HEK293 (cell line): ENCODE measurements around the gene IMPACT.

Source experiments
- CTCF ChIA-PET: fragments of 350-600 bp; formaldehyde crosslinking; extraction: SDS; loops from one replicate; lab custom pipeline; 2021; ENCODE audit warnings: antibody characterized with exemption; lab: Yijun Ruan, JAX
- POLR2A ChIA-PET: fragments of 300-600 bp; formaldehyde crosslinking; extraction: SDS; loops from one replicate; lab custom pipeline; 2020; ENCODE audit warnings: antibody characterized with exemption, inconsistent platforms; lab: Yijun Ruan, JAX
- H3K27ac ChIP-seq: fragments of 200-500 bp; sonication (Bioruptor generic); 2 replicates; pipeline ENCODE4 v1.5.1; 2014; ENCODE audit warnings: low read depth, low read length, control low read depth, inconsistent platforms; ENCODE audit errors: extremely low read depth
- H3K36me3 ChIP-seq, 2 experiments: fragments of 200-500 bp in 1 of 2; sonication (Bioruptor generic) in 1 of 2; 1 replicate in 1 of 2; 2 replicates in 1 of 2; pipeline ENCODE4 v1.5.1; 2014 to 2017; ENCODE audit warnings: inconsistent platforms in 2 of 2, low read length in 2 of 2; ENCODE audit not compliant: control insufficient read depth in 2 of 2, insufficient read depth in 1 of 2
- H3K4me1 ChIP-seq: fragments of 200-500 bp; sonication (Bioruptor generic); 2 replicates; pipeline ENCODE4 v1.5.1; 2014; ENCODE audit warnings: mild to moderate bottlenecking, low read length, inconsistent platforms; ENCODE audit not compliant: control insufficient read depth, insufficient read depth
- H3K4me3 ChIP-seq: 2 replicates; pipeline ENCODE4 v1.5.1; 2011; ENCODE audit warnings: low read depth, mild to moderate bottlenecking, control low read depth, low read length, moderate library complexity
- H3K9me3 ChIP-seq: fragments of 200-500 bp; sonication (Bioruptor generic); 2 replicates; pipeline ENCODE4 v1.5.1; 2014; ENCODE audit warnings: low read depth, low read length, inconsistent platforms; ENCODE audit not compliant: control insufficient read depth, insufficient read depth
- HOXA7 ChIP-seq: sonication (generic); formaldehyde crosslinking; IDR thresholded peaks from 2 replicates; pipeline ENCODE4 v1.8.1; 2022; ENCODE audit warnings: missing genetic modification reagents, borderline replicate concordance
- SCRT1 ChIP-seq: fragments of 450-650 bp; formaldehyde crosslinking; IDR thresholded peaks from 2 replicates; pipeline ENCODE4 v1.5.1; 2016; ENCODE audit warnings: missing biosample characterization, missing genetic modification characterization, borderline replicate concordance
- WT1 ChIP-seq: fragments of 450-650 bp; formaldehyde crosslinking; IDR thresholded peaks from 2 replicates; pipeline ENCODE4 v1.5.1; 2016; ENCODE audit warnings: missing biosample characterization, missing genetic modification characterization
- ZBTB48 ChIP-seq: fragments of 450-650 bp; formaldehyde crosslinking; IDR thresholded peaks from 2 replicates; pipeline ENCODE4 v1.5.1; 2016; ENCODE audit warnings: missing biosample characterization, missing genetic modification characterization
- ZBTB6 ChIP-seq: fragments of 450-650 bp; formaldehyde crosslinking; IDR thresholded peaks from 2 replicates; pipeline ENCODE4 v1.5.1; 2017; ENCODE audit warnings: missing biosample characterization, missing genetic modification characterization
- ZBTB8A ChIP-seq: fragments of 450-650 bp; formaldehyde crosslinking; IDR thresholded peaks from 2 replicates; pipeline ENCODE4 v1.5.1; 2016; ENCODE audit warnings: missing biosample characterization, missing genetic modification characterization
- ZEB2 ChIP-seq: fragments of 450-650 bp; formaldehyde crosslinking; IDR thresholded peaks from 2 replicates; pipeline ENCODE4 v1.5.1; 2016; ENCODE audit warnings: missing biosample characterization, missing genetic modification characterization
- ZNF121 ChIP-seq: fragments of 450-650 bp; formaldehyde crosslinking; IDR thresholded peaks from 2 replicates; pipeline ENCODE4 v1.5.1; 2016; ENCODE audit warnings: missing biosample characterization, missing genetic modification characterization
- ZNF146 ChIP-seq: fragments of 450-650 bp; formaldehyde crosslinking; IDR thresholded peaks from 2 replicates; pipeline ENCODE4 v1.5.1; 2016; ENCODE audit warnings: missing biosample characterization, missing genetic modification characterization
- ZNF184 ChIP-seq: fragments of 450-650 bp; IDR thresholded peaks from 2 replicates; pipeline ENCODE4 v1.5.1; 2018; ENCODE audit warnings: missing biosample characterization, mild to moderate bottlenecking, missing genetic modification characterization
- ZNF248 ChIP-seq: fragments of 450-650 bp; formaldehyde crosslinking; IDR thresholded peaks from 2 replicates; pipeline ENCODE4 v1.5.1; 2017; ENCODE audit warnings: missing biosample characterization, missing genetic modification characterization
- ZNF280C ChIP-seq: fragments of 450-650 bp; formaldehyde crosslinking; IDR thresholded peaks from 2 replicates; pipeline ENCODE4 v1.5.1; 2016; ENCODE audit warnings: missing biosample characterization, missing genetic modification characterization
- ZNF292 ChIP-seq: fragments of 450-650 bp; formaldehyde crosslinking; IDR thresholded peaks from 2 replicates; pipeline ENCODE4 v1.5.1; 2016; ENCODE audit warnings: low read depth, missing biosample characterization, missing genetic modification characterization, borderline replicate concordance
- ZNF514 ChIP-seq: fragments of 450-650 bp; formaldehyde crosslinking; IDR thresholded peaks from 2 replicates; pipeline ENCODE4 v1.5.1; 2016; ENCODE audit warnings: missing biosample characterization, missing genetic modification characterization
- ZNF530 ChIP-seq: fragments of 450-650 bp; formaldehyde crosslinking; IDR thresholded peaks from 2 replicates; pipeline ENCODE4 v1.5.1; 2016; ENCODE audit warnings: low read depth, missing biosample characterization, missing genetic modification characterization
- ZNF549 ChIP-seq: fragments of 450-650 bp; IDR thresholded peaks from 2 replicates; pipeline ENCODE4 v1.5.1; 2018; ENCODE audit warnings: missing biosample characterization, missing genetic modification characterization, mild to moderate bottlenecking, inconsistent platforms, moderate library complexity
- ZNF571 ChIP-seq: fragments of 450-650 bp; formaldehyde crosslinking; IDR thresholded peaks from 2 replicates; pipeline ENCODE4 v1.5.0; 2017; ENCODE audit warnings: missing biosample characterization, missing genetic modification characterization
- ZNF596 ChIP-seq: fragments of 450-650 bp; IDR thresholded peaks from 2 replicates; pipeline ENCODE4 v1.5.0; 2018; ENCODE audit warnings: missing biosample characterization, mild to moderate bottlenecking, missing genetic modification characterization, moderate library complexity
- ZNF645 ChIP-seq: fragments of 450-650 bp; formaldehyde crosslinking; IDR thresholded peaks from 2 replicates; pipeline ENCODE4; 2016; ENCODE audit warnings: missing biosample characterization, missing genetic modification characterization
- ZNF777 ChIP-seq: fragments of 450-650 bp; formaldehyde crosslinking; IDR thresholded peaks from 2 replicates; pipeline ENCODE4 v1.5.1; 2017; ENCODE audit warnings: missing biosample characterization, missing genetic modification characterization, borderline replicate concordance
- ZNF785 ChIP-seq: fragments of 450-650 bp; formaldehyde crosslinking; IDR thresholded peaks from 2 replicates; pipeline ENCODE4 v1.5.1; 2016; ENCODE audit warnings: missing biosample characterization, missing genetic modification characterization

The IMPACT gene

GRCh38 chr18:24381126-24381525 lies 45.3 kb upstream of the IMPACT start:
- Histone ChIP-seq H3K4me3 (no peak overlapping the region), H3K4me1 (no peaks in the 10 kb centered on the region), H3K27ac (no peak overlapping the region), H3K9me3 (no peaks in the 10 kb centered on the region), H3K36me3 (peaks cover 0 to 9% of the 10 kb centered on the region in 2 experiments; a peak in 2 of 3 replicates)
- ChIA-PET CTCF (interaction anchor here (1.3 kb wide), 1 partner anchor 21 kb away, joined by 3 read pairs; no protein-coding TSS in a partner anchor), POLR2A (interaction anchor here (1.0 to 1.1 kb wide), 2 partner anchors 16 to 243 kb away, joined by 4 read pairs; partner anchors contain the start of genes CABYR and OSBPL1A)
- TF ChIP-seq ZBTB6 (tag by site-specific recombination): no peak
- no peak for TF ChIP-seq WT1 (tag by site-specific recombination)
- no peak for TF ChIP-seq ZEB2 (tag by site-specific recombination)
- no peak for TF ChIP-seq ZNF184
- TF ChIP-seq SCRT1 (tag by site-specific recombination): no peak
- no peak for TF ChIP-seq ZBTB48 (tag by site-specific recombination)
- no peak for TF ChIP-seq ZNF280C (tag by site-specific recombination)
- TF ChIP-seq ZNF530: no peak
- no peak for TF ChIP-seq ZNF248 (tag by site-specific recombination)
- no peak for TF ChIP-seq ZNF571 (tag by site-specific recombination)
- TF ChIP-seq ZNF785 (tag by site-specific recombination): no peak
- no peak for TF ChIP-seq ZNF514 (tag by site-specific recombination)
- TF ChIP-seq ZNF777 (tag by site-specific recombination): no peak
- no peak for TF ChIP-seq ZNF146
- TF ChIP-seq HOXA7 (CRISPR knock-in tag): no peak
- TF ChIP-seq ZNF292: no peak
- TF ChIP-seq ZNF596: no peak
- TF ChIP-seq ZNF549: no peak
- no peak for TF ChIP-seq ZNF645 (tag by site-specific recombination)

GRCh38 chr18:24386681-24387080 lies 39.8 kb upstream of the IMPACT start:
- Histone ChIP-seq H3K4me1 (no peaks in the 10 kb centered on the region), H3K27ac (no peak overlapping the region), H3K9me3 (no peaks in the 10 kb centered on the region), H3K4me3 (no peak overlapping the region), H3K36me3 (no peaks in the 10 kb centered on the region; a peak in 1 of 3 replicates)
- ChIA-PET CTCF (interaction anchor here (0.6 kb wide), 1 partner anchor 247 kb away, joined by 3 read pairs; no protein-coding TSS in a partner anchor), POLR2A (interaction anchor here (1.7 kb wide), 1 partner anchor 11 kb away, joined by 6 read pairs; the partner anchor contains the start of gene OSBPL1A)
- TF ChIP-seq ZNF121 (tag by site-specific recombination) (peak; percentile 58), ZBTB8A (tag by site-specific recombination) (no peak)
